Measurements from ENCODE around the gene ELOVL7. TPM values are rescaled to one million over a fixed set of nuclear protein-coding genes. Genes with fewer than 3 reads are reported as not detected.

ELOVL7 gene
- total RNA-seq, 1 experiment from 2014 or later = 2.5 TPM

- no peaks in the 10 kb centered on the region for H3K4me1 ChIP-seq (ENCODE audit: insufficient read depth, low read length)
- Mint-ChIP-seq H3K4me1 (peaks cover 14 to 16% of the 10 kb centered on the region in 2 experiments), H3K9me3 (peaks cover 2 to 9% of the 10 kb centered on the region in 2 experiments; a peak in 3 of 5 replicates), H3K36me3 (ENCODE audit: insufficient read depth in 1 of 3, low read depth in 3 of 3) (peaks cover 0 to 10% (median 2%) of the 10 kb centered on the region in 3 experiments; a peak in 3 of 7 replicates), H3K4me3 (no peak overlapping the region), H3K27ac (peak overlapping the region in 1 of 3 experiments; percentile 76; a peak in 1 of 7 replicates), H3K27me3 (ENCODE audit: low read depth) (no peaks in the 10 kb centered on the region; the same call in none of the 2 replicates)
- no peak overlapping the region for H3K14ac ChIP-seq (ENCODE audit: insufficient read depth, low read length)
- no peak for TF ChIP-seq CTCF (conservative IDR thresholded peaks at IDR 0.05)
- no peak overlapping the region for H2AFZ ChIP-seq (ENCODE audit: low read length)
- H4K8ac ChIP-seq (replicated peaks; ENCODE audit: insufficient read length, low read depth, low read length) = no peak overlapping the region
- no peaks in the 10 kb centered on the region for H4K20me1 ChIP-seq (ENCODE audit: control insufficient read depth, insufficient read depth, insufficient read length)
- H2BK120ac ChIP-seq (ENCODE audit: low read depth, low read length, poor library complexity, severe bottlenecking) = no peak overlapping the region
- no peak overlapping the region for H2BK5ac ChIP-seq (ENCODE audit: insufficient read length, low read length)
- no peak overlapping the region for H4K91ac ChIP-seq (ENCODE audit: insufficient read length, low read depth, low read length)
- DNase-seq = peak; percentile 81
- WGBS (ENCODE audit: extremely low coverage, insufficient read length, low lambda C conversion rate) = no CpG with 5 or more reads among the region's 2 CpGs
- H3K4ac ChIP-seq (ENCODE audit: low read depth, low read length) = no peak overlapping the region
- no peak overlapping the region for H3K56ac ChIP-seq (ENCODE audit: insufficient read length, low read depth, low read length)
- H3K79me1 ChIP-seq (ENCODE audit: insufficient read depth, low read depth, low read length, poor library complexity, severe bottlenecking) = no peaks in the 10 kb centered on the region
- H3K79me2 ChIP-seq (ENCODE audit: insufficient read depth, low read length) = no peaks in the 10 kb centered on the region
- H2BK12ac ChIP-seq (ENCODE audit: insufficient read length, low read depth, low read length) = no peak overlapping the region
- H3K23ac ChIP-seq (ENCODE audit: insufficient read length, low read depth, low read length) = no peak overlapping the region
- H3K23me2 ChIP-seq (ENCODE audit: insufficient read length, low read depth, low read length, poor library complexity, severe bottlenecking) = no peaks in the 10 kb centered on the region
- no peak overlapping the region for H2BK15ac ChIP-seq (ENCODE audit: low read depth, low read length)
- no peak overlapping the region for H3K27ac ChIP-seq (ENCODE audit: insufficient read length, low read depth, low read length)
- no peak overlapping the region for H3K9ac ChIP-seq (ENCODE audit: extremely low read depth, insufficient read length, low read length)
- no peak overlapping the region for H2AK5ac ChIP-seq (ENCODE audit: insufficient read length, low read length)
- no peak overlapping the region for H4K5ac ChIP-seq (ENCODE audit: insufficient read length, low read depth, low read length)
- no peak overlapping the region for H3T11ph ChIP-seq (ENCODE audit: low read length)
- no peak overlapping the region for H3K4me2 ChIP-seq (ENCODE audit: insufficient read depth, insufficient read length, low read length)
- no peaks in the 10 kb centered on the region for H3K9me3 ChIP-seq (ENCODE audit: control insufficient read depth, low read depth, low read length)
- H3K18ac ChIP-seq (ENCODE audit: insufficient read length, low read depth, low read length) = no peak overlapping the region
- no peak overlapping the region for H2BK20ac ChIP-seq (ENCODE audit: low read depth, low read length, poor library complexity, severe bottlenecking)
- no peaks in the 10 kb centered on the region for H3K27me3 ChIP-seq (ENCODE audit: insufficient read depth, low read length)
Observed at GRCh38 chr5:60779466-60779865, 64.6 kb downstream of the ELOVL7 start.
